ENCODE data around the gene COL9A1. TPM values are rescaled to one million over a fixed set of nuclear protein-coding genes. Genes with fewer than 3 reads are reported as not detected.

The COL9A1 gene
- total and polyA plus RNA-seq, 9 of the 15 experiments (the other 6 are each of a cell fraction or from before 2014, with no cell fraction given), result 0.01 to 0.13 (median 0.06) TPM; not detected in 1

DNA sequence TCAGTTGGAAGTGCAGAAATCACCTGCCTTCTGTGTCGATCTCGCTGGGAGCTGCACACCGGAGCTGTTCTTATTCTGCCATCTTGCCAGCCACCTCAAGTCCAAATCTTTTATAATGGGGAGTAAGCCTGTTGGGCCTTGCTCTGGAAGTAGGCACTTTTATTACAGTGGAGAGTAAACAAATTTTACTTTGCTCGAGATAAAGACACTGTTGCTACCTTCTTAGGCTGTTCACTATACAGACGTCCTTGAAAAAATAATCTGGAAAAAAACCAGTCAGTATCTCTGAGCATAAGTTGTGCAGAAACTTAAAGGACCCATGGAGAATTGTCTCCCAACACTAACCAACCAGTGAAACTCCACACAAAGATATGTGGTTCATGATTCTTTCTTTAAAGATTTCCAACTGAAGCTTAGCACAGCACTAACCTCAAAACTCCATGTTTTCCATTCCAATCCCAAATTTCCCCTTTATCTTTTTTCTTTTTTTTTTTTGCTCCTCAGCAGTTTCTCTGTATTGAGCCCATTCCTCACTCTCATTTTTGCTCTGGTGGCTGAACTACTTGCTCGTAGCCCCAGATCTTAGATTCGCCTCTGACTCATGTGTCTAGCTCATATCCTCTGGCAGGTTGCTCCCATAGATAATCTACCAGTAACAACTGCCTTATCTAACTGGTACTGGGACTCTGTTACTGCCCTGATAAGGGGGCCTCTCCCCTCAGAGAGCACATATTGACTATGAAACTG, 34.3 kb upstream of the COL9A1 start (continued):
- TF ChIP-seq, protein P1, sequence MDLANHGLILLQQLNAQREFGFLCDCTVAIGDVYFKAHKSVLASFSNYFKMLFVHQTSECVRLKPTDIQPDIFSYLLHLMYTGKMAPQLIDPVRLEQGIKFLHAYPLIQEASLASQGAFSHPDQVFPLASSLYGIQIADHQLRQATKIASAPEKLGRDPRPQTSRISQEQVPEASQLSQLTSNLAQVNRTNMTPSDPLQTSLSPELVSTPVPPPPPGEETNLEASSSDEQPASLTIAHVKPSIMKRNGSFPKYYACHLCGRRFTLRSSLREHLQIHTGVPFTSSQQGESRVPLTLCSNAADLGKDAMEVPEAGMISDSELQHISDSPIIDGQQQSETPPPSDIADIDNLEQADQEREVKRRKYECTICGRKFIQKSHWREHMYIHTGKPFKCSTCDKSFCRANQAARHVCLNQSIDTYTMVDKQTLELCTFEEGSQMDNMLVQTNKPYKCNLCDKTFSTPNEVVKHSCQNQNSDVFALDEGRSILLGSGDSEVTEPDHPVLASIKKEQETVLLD (IDR thresholded peaks at IDR 0.05), result peak; percentile 84
- TF ChIP-seq ZNF316 (IDR thresholded peaks at IDR 0.05) (peak; percentile 97), KHSRP (IDR thresholded peaks at IDR 0.05) (peak; percentile 97), DPF2 (IDR thresholded peaks at IDR 0.05) (peak; percentile 100), MYC (IDR thresholded peaks at IDR 0.05; ENCODE audit: low read depth, low read length) (peak; percentile 72), MYC (CRISPR knock-in tag; IDR thresholded peaks at IDR 0.05; ENCODE audit: borderline replicate concordance, low read depth) (no peak), ZNF75A (CRISPR knock-in tag; IDR thresholded peaks at IDR 0.05) (no peak; the same call in 1 of the 2 replicates), EGR1 (conservative IDR thresholded peaks at IDR 0.05) (0 out of 2 replicates have a peak, but pooled peaks have one; percentile 14), SIRT6 (IDR thresholded peaks at IDR 0.05; ENCODE audit: low read depth, low read length) (no peak), RB1 (IDR thresholded peaks at IDR 0.05; ENCODE audit: low read depth) (peak; percentile 74), THRAP3 (IDR thresholded peaks at IDR 0.05; ENCODE audit: borderline replicate concordance) (no peak), ETV1 (tag; conservative IDR thresholded peaks at IDR 0.05; ENCODE audit: low read depth) (peak; percentile 99), CBFA2T2 (conservative IDR thresholded peaks at IDR 0.05) (peak; percentile 100), FOSL1 (tag; conservative IDR thresholded peaks at IDR 0.05) (peak; percentile 100), ZNF274 (IDR thresholded peaks at IDR 0.05; ENCODE audit: borderline replicate concordance, low read depth, low read length) (peak; percentile 68; the same call in 1 of the 2 replicates), ZKSCAN1 (IDR thresholded peaks at IDR 0.05; ENCODE audit: low read depth, low read length) (peak; percentile 43; the same call in 1 of the 2 replicates), SOX6 (IDR thresholded peaks at IDR 0.05) (peak; percentile 99), MAFF (IDR thresholded peaks at IDR 0.05; ENCODE audit: low read length) (peak; percentile 49), SLC30A9 (CRISPR knock-in tag; IDR thresholded peaks at IDR 0.05) (no peak)
- TF ChIP-seq, protein P2, sequence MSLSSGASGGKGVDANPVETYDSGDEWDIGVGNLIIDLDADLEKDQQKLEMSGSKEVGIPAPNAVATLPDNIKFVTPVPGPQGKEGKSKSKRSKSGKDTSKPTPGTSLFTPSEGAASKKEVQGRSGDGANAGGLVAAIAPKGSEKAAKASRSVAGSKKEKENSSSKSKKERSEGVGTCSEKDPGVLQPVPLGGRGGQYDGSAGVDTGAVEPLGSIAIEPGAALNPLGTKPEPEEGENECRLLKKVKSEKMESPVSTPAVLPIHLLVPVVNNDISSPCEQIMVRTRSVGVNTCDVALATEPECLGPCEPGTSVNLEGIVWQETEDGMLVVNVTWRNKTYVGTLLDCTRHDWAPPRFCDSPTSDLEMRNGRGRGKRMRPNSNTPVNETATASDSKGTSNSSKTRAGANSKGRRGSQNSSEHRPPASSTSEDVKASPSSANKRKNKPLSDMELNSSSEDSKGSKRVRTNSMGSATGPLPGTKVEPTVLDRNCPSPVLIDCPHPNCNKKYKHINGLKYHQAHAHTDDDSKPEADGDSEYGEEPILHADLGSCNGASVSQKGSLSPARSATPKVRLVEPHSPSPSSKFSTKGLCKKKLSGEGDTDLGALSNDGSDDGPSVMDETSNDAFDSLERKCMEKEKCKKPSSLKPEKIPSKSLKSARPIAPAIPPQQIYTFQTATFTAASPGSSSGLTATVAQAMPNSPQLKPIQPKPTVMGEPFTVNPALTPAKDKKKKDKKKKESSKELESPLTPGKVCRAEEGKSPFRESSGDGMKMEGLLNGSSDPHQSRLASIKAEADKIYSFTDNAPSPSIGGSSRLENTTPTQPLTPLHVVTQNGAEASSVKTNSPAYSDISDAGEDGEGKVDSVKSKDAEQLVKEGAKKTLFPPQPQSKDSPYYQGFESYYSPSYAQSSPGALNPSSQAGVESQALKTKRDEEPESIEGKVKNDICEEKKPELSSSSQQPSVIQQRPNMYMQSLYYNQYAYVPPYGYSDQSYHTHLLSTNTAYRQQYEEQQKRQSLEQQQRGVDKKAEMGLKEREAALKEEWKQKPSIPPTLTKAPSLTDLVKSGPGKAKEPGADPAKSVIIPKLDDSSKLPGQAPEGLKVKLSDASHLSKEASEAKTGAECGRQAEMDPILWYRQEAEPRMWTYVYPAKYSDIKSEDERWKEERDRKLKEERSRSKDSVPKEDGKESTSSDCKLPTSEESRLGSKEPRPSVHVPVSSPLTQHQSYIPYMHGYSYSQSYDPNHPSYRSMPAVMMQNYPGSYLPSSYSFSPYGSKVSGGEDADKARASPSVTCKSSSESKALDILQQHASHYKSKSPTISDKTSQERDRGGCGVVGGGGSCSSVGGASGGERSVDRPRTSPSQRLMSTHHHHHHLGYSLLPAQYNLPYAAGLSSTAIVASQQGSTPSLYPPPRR (CRISPR knock-in tag; IDR thresholded peaks at IDR 0.05; ENCODE audit: borderline replicate concordance), result 0 out of 2 replicates have a peak, but pooled peaks have one; percentile 72
- TF ChIP-seq, protein P3, sequence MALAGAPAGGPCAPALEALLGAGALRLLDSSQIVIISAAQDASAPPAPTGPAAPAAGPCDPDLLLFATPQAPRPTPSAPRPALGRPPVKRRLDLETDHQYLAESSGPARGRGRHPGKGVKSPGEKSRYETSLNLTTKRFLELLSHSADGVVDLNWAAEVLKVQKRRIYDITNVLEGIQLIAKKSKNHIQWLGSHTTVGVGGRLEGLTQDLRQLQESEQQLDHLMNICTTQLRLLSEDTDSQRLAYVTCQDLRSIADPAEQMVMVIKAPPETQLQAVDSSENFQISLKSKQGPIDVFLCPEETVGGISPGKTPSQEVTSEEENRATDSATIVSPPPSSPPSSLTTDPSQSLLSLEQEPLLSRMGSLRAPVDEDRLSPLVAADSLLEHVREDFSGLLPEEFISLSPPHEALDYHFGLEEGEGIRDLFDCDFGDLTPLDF (CRISPR knock-in tag; IDR thresholded peaks at IDR 0.05), result peak; percentile 63; the same call in 1 of the 2 replicates

Measured in K562 (cell line).